HT1080 (cell line): ENCODE measurements around the gene AMFR. TPM values are rescaled to one million over a fixed set of nuclear protein-coding genes. Genes with fewer than 3 reads are reported as not detected.

Experiments
- DNase-seq: peaks from one replicate; pipeline ENCODE4 v3.0.0-alpha.2; 2015; ENCODE audit warnings: low read depth
- total RNA-seq: library from RNA; depleted of rRNA; stranded (reverse); fragments of >200 nt; shearing (Covaris generic); gene quantifications from 2 replicates; pipeline ENCODE4 v1.2.3, GENCODE V29; 2014

Gene AMFR
- total RNA-seq, 1 experiment from 2014 or later, result 117 TPM

DNA sequence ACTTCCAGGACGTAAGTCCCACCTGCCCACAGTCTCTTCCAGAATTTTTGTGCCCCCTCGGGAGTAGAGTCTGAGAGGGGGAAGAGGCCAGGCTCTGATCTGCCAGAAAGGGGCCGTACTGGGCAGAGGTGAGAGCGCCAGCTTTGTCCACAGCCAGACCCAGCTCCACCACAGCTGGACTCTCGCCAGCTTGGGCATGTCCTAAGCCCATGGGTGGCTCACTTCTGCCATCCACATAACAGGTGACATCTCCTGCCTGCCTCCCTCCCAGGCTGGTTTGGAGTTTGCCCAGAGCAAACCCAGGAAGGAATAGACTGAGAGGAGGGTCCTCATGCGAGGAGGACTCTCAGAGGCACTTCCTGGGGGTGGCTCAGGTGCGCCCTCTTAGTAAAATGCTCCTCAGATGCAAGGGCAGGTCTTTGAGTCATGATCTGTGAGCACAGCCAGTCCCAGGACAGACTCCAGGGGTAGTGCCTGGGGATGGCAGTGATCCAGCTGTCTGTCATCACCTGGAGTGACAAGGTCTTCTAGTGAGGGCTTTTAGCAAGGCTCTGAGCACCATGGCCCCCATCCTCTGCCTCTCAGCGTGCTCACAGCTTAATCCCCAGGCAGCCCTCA, 89.2 kb downstream of the AMFR start:
- DNase-seq, result no peak

- no peak for DNase-seq
Observed at GRCh38 chr16:56334761-56335160, 90.6 kb downstream of the AMFR start.

- DNase-seq, result peak; percentile 69
Observed at GRCh38 chr16:56332464-56333079, 92.8 kb downstream of the AMFR start.

GRCh38 chr16:56331915-56332314, 93.4 kb downstream of the AMFR start:
- DNase-seq, result no peak

DNA sequence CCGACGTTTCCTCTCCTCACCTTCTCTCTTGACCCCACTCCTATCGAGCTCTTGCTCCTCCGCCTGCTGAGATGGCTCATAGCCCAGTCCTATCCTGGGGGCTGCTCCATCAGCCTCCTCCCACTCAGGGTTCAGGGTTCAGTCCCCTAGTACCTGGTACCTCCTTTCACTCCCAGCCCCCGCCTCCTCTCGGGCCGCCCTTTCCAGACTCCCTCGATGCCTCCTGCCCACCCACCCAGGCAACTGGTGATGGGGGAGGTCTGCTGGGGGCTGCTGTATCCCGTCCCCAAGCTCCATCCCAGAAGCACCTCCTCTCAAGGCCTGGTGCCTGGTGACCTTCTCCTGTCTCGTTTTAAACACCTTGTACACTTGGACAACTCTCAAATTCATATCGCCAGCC, 93.9 kb downstream of the AMFR start:
- no peak for DNase-seq

- DNase-seq, result no peak
Observed at GRCh38 chr16:56330476-56330875, 94.9 kb downstream of the AMFR start.

DNA sequence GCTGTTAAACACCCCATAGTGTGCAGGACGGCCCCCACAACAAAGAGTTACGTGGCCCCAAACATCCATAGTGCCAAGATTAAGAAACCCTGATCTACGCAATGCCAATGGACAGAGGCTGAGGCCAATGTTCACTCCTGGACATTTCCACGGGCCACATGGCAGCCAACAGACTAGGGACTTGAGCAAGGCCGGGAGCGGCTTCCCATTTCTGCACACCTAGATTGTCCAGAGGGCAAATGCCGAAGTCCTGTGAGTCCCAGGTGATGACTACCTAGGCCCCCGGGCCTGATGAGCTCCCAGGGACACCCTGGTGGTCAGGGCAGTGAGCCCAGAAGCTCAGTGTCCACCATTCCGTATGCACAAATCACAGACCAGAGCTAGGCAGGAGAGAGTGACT, 95.5 kb downstream of the AMFR start:
- no peak for DNase-seq

GRCh38 chr16:56328276-56329022, 96.9 kb downstream of the AMFR start:
- DNase-seq, result no peak

GRCh38 chr16:56327929-56328258, 97.5 kb downstream of the AMFR start:
- DNase-seq, result no peak

GRCh38 chr16:56327071-56327928, 98.0 kb downstream of the AMFR start:
- no peak for DNase-seq

GRCh38 chr16:56325956-56326355, 99.4 kb downstream of the AMFR start:
- no peak for DNase-seq

DNA sequence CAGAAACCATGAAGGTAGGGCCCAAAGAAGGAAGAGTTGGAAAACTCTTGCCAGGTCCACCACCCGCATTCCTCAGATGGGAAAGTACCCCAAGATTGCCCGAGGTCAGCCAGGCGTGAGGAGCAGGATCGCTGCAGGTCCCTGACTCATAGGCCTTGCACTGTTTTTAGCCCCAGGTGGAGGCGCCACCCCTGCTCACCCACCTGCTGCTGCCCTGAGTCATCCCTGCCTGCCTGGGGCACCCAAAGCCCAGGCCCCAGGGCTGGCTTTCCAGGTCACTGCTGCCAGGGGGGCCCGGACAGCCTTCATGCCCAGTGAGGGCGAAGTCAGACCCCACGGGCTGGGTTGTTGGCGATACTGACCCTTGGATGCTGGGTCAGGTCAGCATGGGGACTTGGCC, 100.9 kb downstream of the AMFR start:
- DNase-seq, result no peak

- DNase-seq, result no peak
Observed at GRCh38 chr16:56321571-56321970, 103.8 kb downstream of the AMFR start.

- no peak for DNase-seq
Observed at GRCh38 chr16:56320811-56321558, 104.4 kb downstream of the AMFR start.

DNA sequence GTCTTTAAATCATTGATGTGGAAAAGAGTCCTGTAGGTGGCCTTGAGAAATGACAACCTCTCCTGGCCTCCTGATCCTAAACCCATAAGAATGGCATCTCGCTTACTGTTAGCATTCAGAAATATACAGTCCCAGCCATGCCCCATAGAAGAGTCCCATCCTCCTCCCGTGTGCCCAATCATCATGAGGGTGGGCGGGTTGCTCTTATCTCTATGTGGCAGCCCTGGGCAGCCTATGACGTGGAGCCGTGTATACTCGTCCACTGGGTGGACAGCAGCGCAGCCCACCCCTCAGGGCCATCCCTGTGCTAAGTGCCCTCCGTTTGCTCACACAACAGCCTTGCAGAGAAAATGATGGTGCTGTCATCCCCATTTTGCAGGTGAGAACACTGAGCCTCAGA, 105.3 kb downstream of the AMFR start:
- DNase-seq, result no peak

- DNase-seq, result no peak
Observed at GRCh38 chr16:56319376-56319775, 106.0 kb downstream of the AMFR start.

DNA sequence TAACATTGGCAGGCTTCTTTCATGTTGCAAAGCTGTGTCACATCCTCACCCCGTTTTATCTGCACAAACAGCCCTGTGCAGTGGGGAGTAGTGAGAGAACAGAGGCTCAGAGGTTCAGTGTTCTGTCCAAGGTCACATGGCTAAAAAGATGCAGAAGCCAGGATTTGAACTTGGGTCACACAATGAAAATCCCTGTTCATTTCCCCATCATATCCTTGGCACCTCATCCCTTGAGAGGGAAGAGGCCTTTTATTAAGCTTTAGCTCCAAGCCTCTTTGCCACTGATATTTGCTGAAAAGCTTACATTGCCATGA, 106.6 kb downstream of the AMFR start:
- DNase-seq, result no peak

GRCh38 chr16:56317998-56318826, 107.1 kb downstream of the AMFR start:
- peak; percentile 55 for DNase-seq

- DNase-seq, result no peak
Observed at GRCh38 chr16:56316545-56316944, 108.8 kb downstream of the AMFR start.

- no peak for DNase-seq
Observed at GRCh38 chr16:56315955-56316354, 109.4 kb downstream of the AMFR start.
